ENCODE measurements around the gene EPB41L2.
"Not testable (repeated sequence)": the region's sequence is repeated elsewhere in the genome, so short reads cannot be mapped to it uniquely, and the experiment has no call there.

Gene EPB41L2

GRCh38 chr6:131033631-131034030 lies 29.4 kb downstream of the EPB41L2 start:
- no peak for DNase-seq

- DNase-seq, result no peak
These were observed 33.3 kb downstream of the EPB41L2 start for GRCh38 chr6:131029626-131030297.

GRCh38 chr6:131027326-131027725 lies 35.7 kb downstream of the EPB41L2 start:
- DNase-seq, result no peak

GRCh38 chr6:131026243-131026642 lies 36.8 kb downstream of the EPB41L2 start:
- DNase-seq, result no peak

- no peak for DNase-seq
These were observed 38.5 kb downstream of the EPB41L2 start for GRCh38 chr6:131024565-131024964.

GRCh38 chr6:131023834-131024504 lies 39.1 kb downstream of the EPB41L2 start:
- no peak for DNase-seq

GRCh38 chr6:131022691-131023090 lies 40.4 kb downstream of the EPB41L2 start:
- no peak for DNase-seq

- no peak for DNase-seq
These were observed 45.1 kb downstream of the EPB41L2 start for GRCh38 chr6:131017962-131018361.

- no peak for DNase-seq
These were observed 47.3 kb downstream of the EPB41L2 start for GRCh38 chr6:131015630-131016263.

GRCh38 chr6:131015025-131015591 lies 47.9 kb downstream of the EPB41L2 start:
- no peak for DNase-seq

GRCh38 chr6:131014080-131014776 lies 48.8 kb downstream of the EPB41L2 start:
- DNase-seq, result no peak

- DNase-seq, result no peak
These were observed 49.5 kb downstream of the EPB41L2 start for GRCh38 chr6:131013495-131013894.

GRCh38 chr6:131009790-131010189 lies 53.3 kb downstream of the EPB41L2 start:
- DNase-seq, result no peak

GRCh38 chr6:131008965-131009364 lies 54.1 kb downstream of the EPB41L2 start:
- not testable (repeated sequence) for DNase-seq

GRCh38 chr6:131007964-131008363 lies 55.1 kb downstream of the EPB41L2 start:
- not testable (repeated sequence) for DNase-seq

- no peak for DNase-seq
These were observed 55.8 kb downstream of the EPB41L2 start for GRCh38 chr6:131007286-131007685.

GRCh38 chr6:131005439-131006016 lies 57.5 kb downstream of the EPB41L2 start:
- no peak for DNase-seq

GRCh38 chr6:131004936-131005335 lies 58.1 kb downstream of the EPB41L2 start:
- DNase-seq, result no peak

- DNase-seq, result no peak
These were observed 58.7 kb downstream of the EPB41L2 start for GRCh38 chr6:131004387-131004755.

GRCh38 chr6:131003488-131004386 lies 59.3 kb downstream of the EPB41L2 start:
- no peak for DNase-seq

- DNase-seq, result no peak
These were observed 60.4 kb downstream of the EPB41L2 start for GRCh38 chr6:131002661-131002980.

All from NCI-H2171 (cell line).